Aorta (tissue), 5 donors: ENCODE data around the gene ACKR3. TPM values are rescaled to one million over a fixed set of nuclear protein-coding genes. Genes with fewer than 3 reads are reported as not detected.

ENCODE experiments used
- ATAC-seq: fragments of 200-7000 bp; cut with Tn5 transposase; one replicate; pipeline ENCODE4 v1.9.1; 2022; ENCODE audit warnings: moderate library complexity; ENCODE audit not compliant: low FRiP score
- DNase-seq, 2 donors: peaks; one replicate each; pipeline ENCODE4 v3.0.0-alpha.2; 2020
- H3K27ac ChIP-seq, 2 donors: one replicate each; pipeline ENCODE4 v1.5.1; 2013; ENCODE audit warnings: low read length in 2 of 2, mild to moderate bottlenecking in 2 of 2, moderate library complexity in 2 of 2, control low read depth in 1 of 2, inconsistent platforms in 1 of 2, low read depth in 1 of 2
- H3K27me3 ChIP-seq, 2 donors: one replicate each; pipeline ENCODE4 v1.6.1; 2013; ENCODE audit warnings: control low read depth in 1 of 2, low read length in 1 of 2, mild to moderate bottlenecking in 1 of 2, moderate library complexity in 1 of 2; ENCODE audit not compliant: insufficient read depth in 2 of 2, control insufficient read depth in 1 of 2
- H3K36me3 ChIP-seq, 2 donors: one replicate each; pipeline ENCODE4 v1.6.1; 2013; ENCODE audit warnings: control low read depth in 1 of 2, low read length in 1 of 2, mild to moderate bottlenecking in 1 of 2; ENCODE audit not compliant: insufficient read depth in 2 of 2, control insufficient read depth in 1 of 2
- H3K4me1 ChIP-seq, 2 donors: one replicate each; pipeline ENCODE4 v1.6.1; 2013; ENCODE audit warnings: low read length in 2 of 2, control low read depth in 1 of 2, mild to moderate bottlenecking in 1 of 2, moderate library complexity in 1 of 2; ENCODE audit not compliant: insufficient read depth in 2 of 2, control insufficient read depth in 1 of 2
- H3K4me3 ChIP-seq, 2 donors: one replicate each; pipeline ENCODE4 v1.5.1; 2013; ENCODE audit warnings: low read length in 2 of 2, control low read depth in 1 of 2, mild to moderate bottlenecking in 1 of 2
- H3K9me3 ChIP-seq: one replicate; pipeline ENCODE4 v1.6.1; 2013; ENCODE audit warnings: mild to moderate bottlenecking, low read length; ENCODE audit not compliant: control insufficient read depth
- WGBS, 2 donors: extraction: QIAGEN DNeasy Blood & Tissue Kit; methylation state at CpG; one replicate each; pipeline ENCODE4 v1.1.7; 2013; 5-methylcytosine and 5-hydroxymethylcytosine counted together
- intact Hi-C, 2 donors: fragments of 100-400 bp; cut with DNase I; formaldehyde crosslinking; loops; one replicate each; pipeline versions ENCODE4 v1.14.2 to v1.15.0; 2022
- polyA plus RNA-seq, 2 donors: library from polyadenylated mRNA; stranded (reverse); fragments of 200-250 nt; gene quantifications; one replicate each; pipeline ENCODE4 v1.2.3, GENCODE V29; 2013
- total RNA-seq, 2 donors: library from RNA; stranded (reverse); fragmentation: NEBNext Ultra II Directional; extraction: Animal tissue kit (Norgen Biotek cat#: 25700); gene quantifications; one replicate each; pipeline ENCODE4 v1.2.1, GENCODE V29; 2021
- donor health status: healthy with polysubstance abuse.
- donor health status: Bipolar disorder and iron deficiency.
- donor health status: DM: no; HTN: no; CAD: no.
- donor health status: DM: no; HTN: no; CAD: no.
- donor health status: DM: yes; HTN: yes; CAD: no.

The ACKR3 gene
- total and polyA plus RNA-seq, 4 donors = 7.0 to 116 (median 75.5) TPM

DNA sequence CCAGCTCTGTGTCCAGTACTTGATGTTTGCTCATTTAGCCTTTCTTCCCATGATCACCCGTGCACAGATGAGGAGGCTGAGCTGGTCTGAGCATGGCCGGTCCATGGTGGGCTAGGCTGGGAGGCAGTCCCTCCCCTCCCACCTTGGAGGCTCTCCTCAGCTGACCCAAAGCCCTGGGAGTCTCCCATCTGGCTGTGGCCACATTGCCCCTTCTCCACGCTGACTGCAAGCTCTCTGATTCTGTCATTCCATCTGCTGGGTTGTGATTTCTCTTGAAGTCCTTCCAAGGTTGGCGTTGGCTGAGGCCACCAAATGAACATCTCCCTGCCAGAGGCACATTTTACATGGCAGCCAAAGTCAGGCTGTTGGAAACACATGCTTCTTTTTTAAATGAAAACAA lies 44.0 kb downstream of the ACKR3 start:
- WGBS, 2 donors = 36 to 43% methylated on average over 4 of the region's 4 CpGs
- H3K27ac ChIP-seq = no peak overlapping the region
- H3K36me3 ChIP-seq = no peaks in the 10 kb centered on the region
- no peaks in the 10 kb centered on the region for H3K4me1 ChIP-seq
- H3K27me3 ChIP-seq = no peaks in the 10 kb centered on the region
- DNase-seq (no peak), ATAC-seq (no peak)
- intact Hi-C loops = no loop called here
- H3K4me3 ChIP-seq = no peak overlapping the region
- H3K9me3 ChIP-seq = no peaks in the 10 kb centered on the region

DNA sequence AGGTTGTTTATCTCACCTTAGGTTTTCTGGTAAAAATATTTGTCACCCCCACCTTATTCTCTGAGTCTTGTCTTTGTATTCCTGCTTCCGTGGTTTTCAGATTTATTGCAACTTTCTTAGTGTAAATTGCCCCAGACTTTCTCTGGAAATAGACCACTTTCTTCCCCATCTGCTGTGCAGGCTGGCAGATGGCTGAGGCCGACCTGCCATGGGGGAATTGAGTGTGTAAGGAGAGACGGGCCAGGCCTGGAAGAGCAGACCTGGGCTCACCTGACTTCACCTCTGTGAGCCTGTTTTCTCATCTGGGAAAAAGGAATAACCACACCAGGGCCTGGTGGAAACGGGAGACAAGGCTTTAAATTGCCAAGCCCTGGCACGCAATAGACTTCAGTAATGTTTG lies 44.9 kb downstream of the ACKR3 start:
- Histone ChIP-seq H3K27me3 (no peaks in the 10 kb centered on the region), H3K36me3 (no peaks in the 10 kb centered on the region), H3K9me3 (no peaks in the 10 kb centered on the region), H3K27ac (no peak overlapping the region), H3K4me3 (no peak overlapping the region), H3K4me1 (no peaks in the 10 kb centered on the region)
- ATAC-seq (no peak), DNase-seq (no peak)
- WGBS, 2 donors = 93 to 95% methylated on average over 5 of the region's 5 CpGs
- intact Hi-C loops = no loop called here

DNA sequence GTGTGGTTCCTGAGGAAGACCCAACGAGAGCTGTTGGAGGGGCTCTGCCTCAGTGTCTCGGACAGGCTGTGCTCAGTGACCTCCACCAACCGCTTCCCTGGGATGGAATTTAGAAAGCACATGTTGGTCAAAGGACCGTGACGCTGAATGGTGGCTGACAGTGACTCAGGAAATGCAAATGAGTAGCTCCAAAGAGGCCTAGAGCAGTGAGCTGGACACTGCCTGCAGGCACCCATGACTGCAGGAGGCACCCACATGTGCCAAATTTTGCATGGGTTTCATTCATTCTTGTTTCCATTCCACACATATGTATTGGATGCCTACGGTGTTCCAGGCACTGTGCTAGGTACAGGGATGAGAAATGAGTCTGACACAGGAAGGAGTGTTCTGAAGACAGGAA lies 46.4 kb downstream of the ACKR3 start:
- H3K27me3 ChIP-seq = no peaks in the 10 kb centered on the region
- no peaks in the 10 kb centered on the region for H3K4me1 ChIP-seq
- WGBS, 2 donors = 97 to 99% methylated on average over 6 of the region's 6 CpGs
- no peaks in the 10 kb centered on the region for H3K9me3 ChIP-seq
- no peak overlapping the region for H3K27ac ChIP-seq
- no peaks in the 10 kb centered on the region for H3K36me3 ChIP-seq
- intact Hi-C loops = no loop called here
- DNase-seq = no peak
- no peak for ATAC-seq
- no peak overlapping the region for H3K4me3 ChIP-seq

DNA sequence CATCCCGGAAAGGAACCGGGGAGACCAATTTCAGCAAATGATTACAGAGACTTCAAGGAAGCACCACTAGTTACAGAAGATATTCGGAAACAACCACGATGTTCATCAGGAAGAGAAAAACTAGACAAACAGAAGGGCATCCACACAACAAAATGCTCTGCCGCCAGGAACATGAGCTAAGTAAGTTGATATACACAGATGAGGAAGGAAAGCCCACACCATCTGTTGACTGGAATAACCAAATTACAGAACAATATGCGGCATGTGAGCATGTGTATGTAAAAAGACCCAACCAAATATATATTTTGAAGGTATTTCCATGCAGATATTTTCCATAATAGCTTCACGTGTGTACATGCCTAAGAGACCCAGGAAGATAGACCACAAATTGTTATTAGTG lies 47.0 kb downstream of the ACKR3 start:
- no peak for ATAC-seq
- 98% methylated on average over 7 of the region's 7 CpGs for WGBS, 2 donors
- DNase-seq = no peak
- Histone ChIP-seq H3K36me3 (no peaks in the 10 kb centered on the region), H3K4me3 (no peak overlapping the region), H3K4me1 (no peaks in the 10 kb centered on the region), H3K27ac (no peak overlapping the region), H3K27me3 (no peaks in the 10 kb centered on the region), H3K9me3 (no peaks in the 10 kb centered on the region)
- intact Hi-C loops = no loop called here

DNA sequence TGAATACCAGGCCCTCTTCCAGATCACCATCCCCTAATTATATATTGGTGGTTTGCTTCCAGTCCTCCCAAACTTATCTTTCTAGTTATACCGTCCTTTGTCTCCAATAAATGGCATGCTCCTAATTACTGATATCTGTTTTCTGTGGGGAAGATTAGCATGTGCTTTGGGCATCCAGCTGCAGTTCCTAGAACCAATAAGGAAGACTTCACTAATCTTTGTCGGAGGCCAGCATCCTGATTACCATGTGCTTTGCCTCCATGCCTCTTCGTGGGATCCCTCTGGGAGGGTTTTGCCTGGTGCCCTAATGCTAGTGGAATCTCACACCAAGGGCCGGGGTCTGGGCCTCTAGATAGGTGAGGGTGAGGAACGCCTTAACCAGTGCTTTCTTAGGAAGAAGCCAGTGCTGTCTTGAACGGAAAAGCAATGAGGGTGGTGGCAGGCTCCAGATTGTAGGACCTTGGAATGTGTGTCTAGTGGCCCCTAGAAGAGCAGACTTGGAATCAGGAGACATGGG lies 47.7 kb downstream of the ACKR3 start:
- Histone ChIP-seq H3K36me3 (no peaks in the 10 kb centered on the region), H3K4me3 (no peak overlapping the region), H3K4me1 (no peaks in the 10 kb centered on the region), H3K27me3 (no peaks in the 10 kb centered on the region), H3K9me3 (no peaks in the 10 kb centered on the region), H3K27ac (no peak overlapping the region)
- DNase-seq = peak in 1 of 2 donors; percentile 61
- WGBS, 2 donors = 94 to 98% methylated on average over 6 of the region's 6 CpGs
- intact Hi-C loops = no loop called here
- no peak for ATAC-seq

DNA sequence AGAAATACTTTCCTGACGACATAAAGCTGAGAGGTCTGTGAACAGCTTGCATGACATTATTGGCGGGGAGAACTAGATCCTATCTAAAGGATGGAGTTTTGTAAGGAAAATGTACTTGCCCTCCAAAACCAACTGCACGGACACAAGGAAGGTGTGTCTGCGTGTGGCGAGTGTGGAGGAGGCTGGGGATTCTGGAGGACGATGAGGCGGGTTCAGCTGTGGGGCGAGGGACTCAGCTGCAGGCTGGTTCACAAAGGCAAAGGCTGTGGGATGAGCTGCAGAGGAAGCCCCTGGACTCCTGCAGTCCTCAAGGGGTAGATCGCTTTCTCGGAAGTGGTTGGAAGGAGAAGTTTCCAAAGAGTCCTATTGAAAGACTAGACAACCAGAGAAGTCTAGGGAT lies 48.2 kb downstream of the ACKR3 start:
- no peak overlapping the region for H3K4me3 ChIP-seq
- ATAC-seq = no peak
- no peaks in the 10 kb centered on the region for H3K4me1 ChIP-seq
- H3K9me3 ChIP-seq = no peaks in the 10 kb centered on the region
- no peaks in the 10 kb centered on the region for H3K36me3 ChIP-seq
- peak in 1 of 2 donors; percentile 63 for DNase-seq
- no peak overlapping the region for H3K27ac ChIP-seq
- intact Hi-C loops = no loop called here
- H3K27me3 ChIP-seq = no peaks in the 10 kb centered on the region
- WGBS, 2 donors = 94% methylated on average over 10 of the region's 10 CpGs

DNA sequence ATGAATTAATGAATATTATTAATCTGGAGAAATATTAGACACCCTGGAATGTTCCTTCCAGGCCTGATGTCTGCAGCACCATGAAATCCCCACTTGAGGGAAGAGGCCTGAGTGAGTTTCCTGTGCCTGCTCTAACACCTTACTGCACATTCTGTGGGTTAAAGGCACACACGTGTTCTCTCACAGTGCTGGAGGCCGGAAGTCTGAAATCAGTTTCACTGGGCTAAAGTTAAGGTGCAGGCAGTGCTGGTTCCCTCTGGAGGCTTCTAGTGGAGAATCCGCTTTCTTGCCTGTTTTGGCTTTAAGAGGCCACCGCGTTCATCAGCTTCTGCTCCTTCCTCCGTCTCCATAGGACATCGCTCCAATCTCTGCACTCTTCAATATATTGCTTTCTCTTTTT lies 48.7 kb downstream of the ACKR3 start:
- Histone ChIP-seq H3K27me3 (no peaks in the 10 kb centered on the region), H3K4me3 (no peak overlapping the region), H3K27ac (no peak overlapping the region), H3K4me1 (no peaks in the 10 kb centered on the region), H3K36me3 (no peaks in the 10 kb centered on the region), H3K9me3 (no peaks in the 10 kb centered on the region)
- intact Hi-C loops = no loop called here
- 87 to 90% methylated on average over 7 of the region's 7 CpGs for WGBS, 2 donors
- no peak for DNase-seq
- no peak for ATAC-seq

DNA sequence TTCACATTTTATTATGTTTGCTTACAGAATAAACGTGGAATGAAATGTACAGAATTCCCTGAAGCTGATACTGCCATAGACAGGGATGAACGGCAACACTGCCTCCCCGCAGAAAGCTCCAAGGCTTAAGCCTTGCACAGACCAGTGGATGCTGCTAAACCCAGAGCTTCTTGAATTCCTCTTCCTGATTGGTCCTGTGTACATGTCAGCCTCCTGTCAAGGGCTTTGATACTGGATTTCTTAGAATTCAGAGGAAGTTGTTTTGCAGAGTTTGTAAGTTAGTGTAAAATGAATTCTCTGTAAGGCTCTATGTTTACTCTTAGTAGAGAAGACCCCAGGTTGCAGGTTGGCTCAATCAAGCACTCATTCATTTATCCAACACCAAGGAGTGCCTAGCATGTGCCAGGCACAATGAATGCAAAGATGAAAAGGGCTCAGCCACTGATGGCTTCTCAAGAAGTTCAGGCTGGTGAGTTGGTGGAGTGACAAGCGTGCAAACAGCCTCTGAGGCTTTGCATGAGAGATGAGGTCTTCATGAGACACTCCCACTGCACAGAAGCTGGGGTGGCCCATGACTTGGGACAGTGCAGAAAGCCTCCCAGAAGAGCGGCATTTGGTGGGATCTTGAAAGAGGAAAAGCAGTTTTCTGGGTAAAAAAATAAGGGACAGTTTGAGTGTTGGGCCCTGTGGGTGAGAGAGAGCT lies 50.4 kb downstream of the ACKR3 start:
- WGBS, 2 donors = 92 to 95% methylated on average over 5 of the region's 5 CpGs
- Histone ChIP-seq H3K27ac (no peak overlapping the region), H3K27me3 (no peaks in the 10 kb centered on the region), H3K4me3 (no peak overlapping the region), H3K9me3 (no peaks in the 10 kb centered on the region), H3K36me3 (no peaks in the 10 kb centered on the region), H3K4me1 (no peaks in the 10 kb centered on the region)
- intact Hi-C loops = no loop called here
- ATAC-seq = no peak
- no peak for DNase-seq

DNA sequence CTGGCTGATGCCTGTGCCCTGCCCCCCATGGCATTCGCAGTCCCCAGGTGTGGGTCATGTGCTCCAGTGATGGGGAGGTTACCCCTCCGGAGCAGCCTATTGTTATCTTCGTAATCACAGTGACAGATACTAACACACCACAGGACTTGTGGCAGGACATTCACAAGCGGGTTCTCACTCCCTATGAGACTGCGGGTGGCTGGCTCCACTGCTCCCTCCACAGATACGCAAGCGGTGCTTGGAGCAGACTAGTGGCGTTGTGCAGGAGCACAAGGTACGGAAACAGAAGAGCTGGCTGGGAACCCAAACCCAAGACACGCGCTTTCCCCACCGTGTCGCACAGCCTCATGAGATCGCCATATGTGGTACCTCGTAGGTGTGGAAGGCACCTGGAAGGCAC lies 52.2 kb downstream of the ACKR3 start:
- no peak overlapping the region for H3K27ac ChIP-seq
- no peaks in the 10 kb centered on the region for H3K27me3 ChIP-seq
- ATAC-seq (no peak), DNase-seq (no peak)
- intact Hi-C loops = no loop called here
- H3K36me3 ChIP-seq = no peaks in the 10 kb centered on the region
- no peaks in the 10 kb centered on the region for H3K4me1 ChIP-seq
- H3K4me3 ChIP-seq = no peak overlapping the region
- H3K9me3 ChIP-seq = no peaks in the 10 kb centered on the region
- WGBS, 2 donors = 96% methylated on average over 15 of the region's 15 CpGs
